ENCODE data around the gene RAI1.
A peak's percentile ranks its signal among the peaks of the same experiment; 100 is the strongest.
"Not testable (repeated sequence)": the region's sequence is repeated elsewhere in the genome, so short reads cannot be mapped to it uniquely, and the experiment has no call there.

The RAI1 gene

GRCh38 chr17:17681187-17681743 is at the start of gene RAI1:
RAI1 (plus strand) TSS chr17:17681458; CDS start chr17:17792949, 111,491 bp downstream.
- DNase-seq (ENCODE audit: low read depth) = peak; percentile 89

GRCh38 chr17:17632690-17633089 is 48.6 kb upstream of the RAI1 start:
- peak; percentile 13 for DNase-seq (ENCODE audit: low read depth)

- no peak for DNase-seq (ENCODE audit: low read depth)
Observed at GRCh38 chr17:17633310-17633709, 47.9 kb upstream of the RAI1 start.

- peak; percentile 25 for DNase-seq (ENCODE audit: low read depth)
Observed at GRCh38 chr17:17635126-17635525, 46.1 kb upstream of the RAI1 start.

- not testable (repeated sequence) for DNase-seq (ENCODE audit: low read depth)
Observed at GRCh38 chr17:17635537-17636271, 45.6 kb upstream of the RAI1 start.

GRCh38 chr17:17636272-17636885 is 44.9 kb upstream of the RAI1 start:
- DNase-seq (ENCODE audit: low read depth) = no peak

- no peak for DNase-seq (ENCODE audit: low read depth)
Observed at GRCh38 chr17:17638467-17638866, 42.8 kb upstream of the RAI1 start.

GRCh38 chr17:17639661-17640270 is 41.5 kb upstream of the RAI1 start:
- DNase-seq (ENCODE audit: low read depth) = not testable (repeated sequence)

GRCh38 chr17:17641621-17642409 is 39.4 kb upstream of the RAI1 start:
- peak; percentile 78 for DNase-seq (ENCODE audit: low read depth)

- not testable (repeated sequence) for DNase-seq (ENCODE audit: low read depth)
Observed at GRCh38 chr17:17645148-17645547, 36.1 kb upstream of the RAI1 start.

GRCh38 chr17:17645961-17646360 is 35.3 kb upstream of the RAI1 start:
- DNase-seq (ENCODE audit: low read depth) = peak; percentile 31

- no peak for DNase-seq (ENCODE audit: low read depth)
Observed at GRCh38 chr17:17647524-17648178, 33.6 kb upstream of the RAI1 start.

GRCh38 chr17:17648762-17649161 is 32.5 kb upstream of the RAI1 start:
- peak; percentile 42 for DNase-seq (ENCODE audit: low read depth)

GRCh38 chr17:17650959-17651358 is 30.3 kb upstream of the RAI1 start:
- DNase-seq (ENCODE audit: low read depth) = no peak

GRCh38 chr17:17653343-17653742 is 27.9 kb upstream of the RAI1 start:
- no peak for DNase-seq (ENCODE audit: low read depth)

GRCh38 chr17:17659340-17659739 is 21.9 kb upstream of the RAI1 start:
- no peak for DNase-seq (ENCODE audit: low read depth)

GRCh38 chr17:17661134-17661533 is 20.1 kb upstream of the RAI1 start:
- no peak for DNase-seq (ENCODE audit: low read depth)

- DNase-seq (ENCODE audit: low read depth) = no peak
Observed at GRCh38 chr17:17661834-17662385, 19.3 kb upstream of the RAI1 start.

GRCh38 chr17:17663160-17664063 is 17.8 kb upstream of the RAI1 start:
- peak; percentile 98 for DNase-seq (ENCODE audit: low read depth)

- DNase-seq (ENCODE audit: low read depth) = no peak
Observed at GRCh38 chr17:17664064-17664452, 17.2 kb upstream of the RAI1 start.

Data from EH (cell line).